HEK293T (cell line): Measurements from ENCODE around the gene ARHGAP20.

ENCODE experiments used
- BHLHE40 ChIP-seq: fragments of 450-650 bp; IDR thresholded peaks from 2 replicates; pipeline ENCODE4 v1.6.1; 2016; ENCODE audit warnings: mild to moderate bottlenecking, moderate library complexity, borderline replicate concordance
- ELF4 ChIP-seq: fragments of 450-650 bp; IDR thresholded peaks from 2 replicates; pipeline ENCODE4 v1.6.1; 2017; ENCODE audit warnings: antibody characterized with exemption
- FOXK2 ChIP-seq: fragments of 450-650 bp; IDR thresholded peaks from 2 replicates; pipeline ENCODE4 v1.6.1; 2016; ENCODE audit warnings: mild to moderate bottlenecking
- FOXM1 ChIP-seq: fragments of 450-650 bp; IDR thresholded peaks from 2 replicates; pipeline ENCODE4 v1.6.1; 2017; ENCODE audit warnings: mild to moderate bottlenecking, borderline replicate concordance
- HDGF ChIP-seq: fragments of 450-650 bp; IDR thresholded peaks from 2 replicates; pipeline ENCODE4 v1.6.1; 2017; ENCODE audit warnings: antibody characterized with exemption, borderline replicate concordance
- SP1 ChIP-seq: fragments of 450-650 bp; IDR thresholded peaks from 2 replicates; pipeline ENCODE4 v1.6.1; 2017
- SUZ12 ChIP-seq: fragments of 450-650 bp; IDR thresholded peaks from 2 replicates; pipeline ENCODE4 v1.6.1; 2016; ENCODE audit warnings: mild to moderate bottlenecking
- TF ChIP-seq, protein P1 (sequence below): fragments of 450-650 bp; IDR thresholded peaks from 2 replicates; pipeline ENCODE4 v1.6.1; 2016

DNA sequence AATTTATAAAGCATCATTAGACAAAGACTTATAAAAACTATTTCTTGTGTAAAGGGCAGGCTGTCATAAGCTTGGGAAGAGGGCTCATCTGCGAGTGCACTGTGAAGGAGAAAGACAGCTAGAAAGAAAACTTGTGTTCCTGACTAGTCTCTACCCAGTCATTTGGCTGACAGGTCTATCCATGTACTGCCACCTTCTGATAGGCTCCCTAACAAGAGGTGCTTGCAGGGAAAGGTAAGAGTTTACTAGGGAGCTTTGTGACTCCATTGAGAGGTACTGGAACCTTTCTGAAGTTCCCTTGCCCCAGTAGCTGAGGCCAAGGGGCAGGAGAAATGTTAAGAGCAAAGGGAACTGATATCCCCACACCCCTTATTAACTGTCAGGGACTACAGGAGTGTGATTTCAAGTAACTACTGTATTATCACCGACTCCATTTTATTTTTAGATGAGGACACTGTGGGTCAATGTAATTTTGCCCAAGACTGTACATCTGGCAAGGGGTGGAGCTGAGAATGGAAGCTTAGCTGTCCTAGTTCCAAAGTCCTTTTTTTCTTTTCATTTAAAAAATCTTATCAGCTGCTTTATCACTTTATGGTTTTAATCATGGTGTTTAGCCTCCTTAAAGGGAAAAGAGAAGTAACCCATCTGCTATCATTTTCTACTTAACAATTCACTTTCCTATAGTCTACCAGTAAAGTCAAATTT, 129.4 kb downstream of the ARHGAP20 start:
- TF ChIP-seq SUZ12 (no peak), BHLHE40 (no peak), SP1 (no peak), ELF4 (no peak), HDGF (no peak), FOXM1 (no peak), FOXK2 (no peak)
- TF ChIP-seq, protein P1, sequence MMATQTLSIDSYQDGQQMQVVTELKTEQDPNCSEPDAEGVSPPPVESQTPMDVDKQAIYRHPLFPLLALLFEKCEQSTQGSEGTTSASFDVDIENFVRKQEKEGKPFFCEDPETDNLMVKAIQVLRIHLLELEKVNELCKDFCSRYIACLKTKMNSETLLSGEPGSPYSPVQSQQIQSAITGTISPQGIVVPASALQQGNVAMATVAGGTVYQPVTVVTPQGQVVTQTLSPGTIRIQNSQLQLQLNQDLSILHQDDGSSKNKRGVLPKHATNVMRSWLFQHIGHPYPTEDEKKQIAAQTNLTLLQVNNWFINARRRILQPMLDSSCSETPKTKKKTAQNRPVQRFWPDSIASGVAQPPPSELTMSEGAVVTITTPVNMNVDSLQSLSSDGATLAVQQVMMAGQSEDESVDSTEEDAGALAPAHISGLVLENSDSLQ = no peak
